Measurements from ENCODE around the gene ROR1.
"Not testable (repeated sequence)": the region's sequence is repeated elsewhere in the genome, so short reads cannot be mapped to it uniquely, and the experiment has no call there.

Gene ROR1

GRCh38 chr1:64072089-64072793, 298.4 kb downstream of the ROR1 start:
- DNase-seq = no peak

GRCh38 chr1:64073705-64074104, 299.9 kb downstream of the ROR1 start:
- DNase-seq = no peak

GRCh38 chr1:64074767-64075166, 300.9 kb downstream of the ROR1 start:
- no peak for DNase-seq

- DNase-seq = no peak
Observed at GRCh38 chr1:64077281-64077940, 303.6 kb downstream of the ROR1 start.

GRCh38 chr1:64080941-64081562, 307.2 kb downstream of the ROR1 start:
- no peak for DNase-seq

- DNase-seq = no peak
Observed at GRCh38 chr1:64082459-64082858, 308.6 kb downstream of the ROR1 start.

DNA sequence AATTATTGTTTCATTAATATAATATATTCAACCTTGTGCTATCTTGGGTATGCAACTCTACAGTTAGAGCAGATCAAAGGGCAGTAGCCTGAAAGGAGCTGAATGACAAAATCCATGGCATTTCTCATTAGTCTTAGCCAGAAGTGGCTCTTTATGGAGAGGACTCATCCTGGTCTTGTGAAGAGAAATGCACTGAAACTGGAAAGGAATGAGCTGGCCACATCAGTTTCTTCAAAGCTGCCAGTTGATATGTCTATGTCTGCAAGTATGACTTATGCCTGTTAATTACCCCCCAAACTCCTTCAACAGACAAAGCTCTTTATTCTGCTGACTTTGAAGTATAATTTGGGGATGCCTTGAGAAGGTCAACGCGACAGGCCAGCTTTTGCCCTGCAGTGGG, 310.6 kb downstream of the ROR1 start:
- DNase-seq = no peak

DNA sequence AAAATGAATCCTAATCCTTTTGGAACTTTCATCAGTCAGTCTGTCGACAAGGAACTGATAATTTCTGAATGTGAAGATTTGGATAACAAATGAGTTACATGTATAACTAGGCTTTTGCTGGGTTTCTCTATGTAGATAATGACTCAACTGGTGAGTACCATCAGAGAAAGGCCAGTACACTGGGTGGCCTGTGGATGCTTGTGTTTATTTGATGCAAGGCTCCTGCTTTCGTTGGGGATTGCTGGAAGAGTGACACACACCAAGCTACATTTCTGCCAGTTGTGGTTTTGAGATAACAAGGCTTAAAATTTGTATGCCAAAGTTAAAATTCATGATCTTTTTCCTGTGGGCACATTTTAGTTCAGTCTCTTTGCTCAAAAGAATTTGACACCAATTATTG, 314.0 kb downstream of the ROR1 start:
- DNase-seq = no peak

- no peak for DNase-seq
Observed at GRCh38 chr1:64090436-64090835, 316.6 kb downstream of the ROR1 start.

GRCh38 chr1:64092851-64093371, 319.1 kb downstream of the ROR1 start:
- DNase-seq = no peak

DNA sequence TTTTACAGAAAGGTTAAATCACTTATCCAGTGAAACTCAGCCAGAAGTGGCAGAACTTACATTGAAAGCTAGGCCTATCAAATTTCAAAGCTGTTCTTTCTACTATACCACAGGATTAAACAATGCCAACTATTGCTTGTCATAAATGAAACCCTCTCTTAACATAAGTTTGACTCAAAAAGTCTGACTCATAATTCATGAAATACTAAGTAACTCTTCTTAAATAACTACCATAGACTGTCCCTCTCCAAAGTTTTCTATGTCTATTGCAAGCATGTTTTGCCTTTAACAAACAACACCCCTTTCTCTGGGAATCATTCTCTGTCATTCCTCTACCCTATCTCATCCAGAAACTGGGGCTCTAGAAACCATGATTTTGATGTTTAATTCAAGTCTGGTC, 320.1 kb downstream of the ROR1 start:
- DNase-seq = no peak

GRCh38 chr1:64095832-64096231, 322.0 kb downstream of the ROR1 start:
- no peak for DNase-seq

DNA sequence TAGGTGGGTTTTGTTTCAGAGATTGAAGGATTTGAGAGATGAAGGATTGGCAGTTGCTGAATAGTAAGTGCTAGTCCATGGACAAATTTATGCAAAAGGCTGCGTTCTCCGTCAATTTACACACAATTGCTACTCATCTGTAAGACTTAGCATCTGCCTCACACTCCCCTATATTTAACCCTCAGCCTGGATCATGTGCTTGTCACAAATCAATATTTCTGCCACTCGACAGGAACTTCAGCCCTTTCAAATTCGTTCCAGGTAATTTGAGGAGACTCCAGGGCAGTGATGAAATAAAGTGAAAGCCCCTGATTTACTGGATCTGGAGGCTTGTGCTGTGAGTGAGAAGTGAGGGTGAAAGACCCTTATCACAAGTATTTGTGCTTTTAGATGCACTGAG, 324.0 kb downstream of the ROR1 start:
- DNase-seq = no peak

DNA sequence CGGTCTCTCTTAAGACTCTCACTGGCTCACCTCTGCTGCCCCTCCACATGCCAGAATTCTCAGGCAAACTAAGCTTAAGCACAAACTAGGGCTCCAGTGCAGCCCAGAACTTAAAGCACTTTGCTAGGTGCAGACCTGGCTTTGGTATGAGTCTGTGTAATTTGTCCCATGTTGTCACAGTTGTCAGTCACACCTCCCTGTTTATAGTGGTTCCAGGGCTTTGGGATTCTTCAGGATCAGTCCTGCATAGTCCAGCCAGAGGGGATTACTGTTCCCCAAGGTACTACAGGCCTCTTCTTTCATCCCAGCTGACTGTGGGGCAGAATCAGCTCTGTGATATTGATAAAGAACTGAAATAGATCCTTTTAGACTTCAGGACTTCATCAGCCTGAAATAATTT, 324.6 kb downstream of the ROR1 start:
- DNase-seq = no peak

GRCh38 chr1:64098846-64099582, 325.2 kb downstream of the ROR1 start:
- DNase-seq = no peak

- DNase-seq = no peak
Observed at GRCh38 chr1:64100791-64101190, 327.0 kb downstream of the ROR1 start.

DNA sequence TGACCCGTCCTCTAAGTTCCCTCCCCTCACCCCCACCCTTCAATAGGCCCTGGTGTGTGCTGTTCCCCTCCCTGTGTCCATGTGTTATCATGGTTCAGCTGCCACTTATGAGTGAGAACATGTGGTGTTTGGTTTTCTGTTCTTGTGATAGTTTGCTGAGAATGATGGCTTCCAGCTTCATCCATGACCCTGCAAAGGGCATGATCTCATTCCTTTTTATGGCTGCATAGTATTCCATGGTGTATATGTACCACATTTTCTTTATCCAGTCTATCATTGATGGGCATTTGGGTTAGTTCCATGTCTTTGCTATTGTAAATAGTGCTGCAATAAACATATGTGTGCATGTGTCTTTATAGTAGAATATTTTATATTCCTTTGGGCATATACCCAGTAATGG, 330.8 kb downstream of the ROR1 start:
- not testable (repeated sequence) for DNase-seq

DNA sequence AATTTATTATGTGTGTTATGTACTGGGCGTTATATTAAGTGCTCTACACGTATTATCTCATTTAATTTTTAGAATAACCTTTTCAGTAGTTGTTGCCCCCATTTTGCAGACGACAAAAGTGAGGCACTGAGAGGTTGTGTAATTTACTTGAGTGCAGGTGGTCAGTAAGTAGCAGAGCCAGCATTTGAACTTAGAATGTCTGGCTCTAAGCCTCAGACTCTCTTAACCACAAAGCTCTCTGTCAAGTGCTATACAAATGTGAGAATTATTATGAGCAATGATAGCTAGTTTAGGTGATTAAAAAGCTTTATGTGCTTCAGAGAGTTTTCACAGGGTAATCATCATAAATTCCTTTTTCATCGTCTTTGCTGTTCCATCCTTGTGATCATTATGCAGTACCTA, 333.3 kb downstream of the ROR1 start:
- no peak for DNase-seq

GRCh38 chr1:64107632-64108031, 333.8 kb downstream of the ROR1 start:
- DNase-seq = no peak

GRCh38 chr1:64110924-64111777, 337.3 kb downstream of the ROR1 start:
- DNase-seq = no peak

DNA sequence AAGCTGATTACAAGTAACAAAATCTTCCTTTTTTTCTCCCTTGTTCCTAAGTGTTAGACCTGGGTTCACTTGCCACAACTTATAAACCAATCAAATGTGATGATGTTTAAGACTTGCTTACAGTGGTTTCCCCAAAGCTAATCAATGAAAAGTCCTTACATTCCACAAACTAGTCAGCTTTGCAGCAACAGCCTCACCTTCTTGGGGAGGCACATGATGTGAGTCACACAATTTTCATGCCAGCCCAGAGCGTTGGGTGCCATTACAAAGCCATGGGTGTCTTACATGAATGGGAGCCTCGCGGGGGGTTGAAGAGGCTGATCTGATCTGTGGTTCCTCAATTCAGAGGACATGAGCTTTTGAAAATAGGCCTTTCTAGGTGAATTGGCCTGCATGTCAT, 338.0 kb downstream of the ROR1 start:
- DNase-seq = no peak

GRCh38 chr1:64112281-64112680, 338.5 kb downstream of the ROR1 start:
- DNase-seq = no peak
